T-helper 1 cell (primary cell): ENCODE results near the gene RASSF3.
A peak's percentile ranks its signal among the peaks of the same experiment; 100 is the strongest.

ENCODE experiments used
- DNase-seq, 5 donors: peaks; one replicate each; pipeline ENCODE4 v3.0.0-alpha.2; 2012 to 2020

RASSF3 gene

GRCh38 chr12:64731683-64732082, 121.4 kb downstream of the RASSF3 start:
- DNase-seq: no peak

- no peak for DNase-seq
These were observed 123.6 kb downstream of the RASSF3 start for GRCh38 chr12:64733857-64734256.

GRCh38 chr12:64735442-64735841, 125.1 kb downstream of the RASSF3 start:
- DNase-seq: no peak

DNA sequence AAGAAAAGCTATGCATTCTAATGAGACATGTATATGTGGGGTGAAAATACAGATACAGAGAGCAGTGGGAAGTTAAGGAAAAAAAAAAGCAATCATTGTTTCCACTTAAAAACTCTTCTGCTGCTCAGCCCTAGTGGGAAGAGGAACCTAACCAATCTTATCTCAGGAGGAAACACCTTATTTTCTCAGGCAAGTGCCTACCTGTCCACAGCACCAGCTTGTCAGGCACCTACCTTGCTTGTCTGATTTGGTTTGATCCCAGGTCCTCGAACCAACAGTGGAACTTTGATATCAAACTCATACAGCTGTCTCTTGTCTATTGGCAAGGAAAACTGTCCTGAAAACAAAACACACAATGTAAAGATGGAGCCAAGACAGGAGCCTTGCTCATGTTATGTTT, 126.5 kb downstream of the RASSF3 start:
- no peak for DNase-seq

- peak in 2 of 5 donors; percentile 10 to 83 for DNase-seq
These were observed 127.2 kb downstream of the RASSF3 start for GRCh38 chr12:64737539-64737938.

GRCh38 chr12:64739778-64740177, 129.5 kb downstream of the RASSF3 start:
- no peak for DNase-seq

GRCh38 chr12:64740646-64741045, 130.4 kb downstream of the RASSF3 start:
- DNase-seq: no peak

DNA sequence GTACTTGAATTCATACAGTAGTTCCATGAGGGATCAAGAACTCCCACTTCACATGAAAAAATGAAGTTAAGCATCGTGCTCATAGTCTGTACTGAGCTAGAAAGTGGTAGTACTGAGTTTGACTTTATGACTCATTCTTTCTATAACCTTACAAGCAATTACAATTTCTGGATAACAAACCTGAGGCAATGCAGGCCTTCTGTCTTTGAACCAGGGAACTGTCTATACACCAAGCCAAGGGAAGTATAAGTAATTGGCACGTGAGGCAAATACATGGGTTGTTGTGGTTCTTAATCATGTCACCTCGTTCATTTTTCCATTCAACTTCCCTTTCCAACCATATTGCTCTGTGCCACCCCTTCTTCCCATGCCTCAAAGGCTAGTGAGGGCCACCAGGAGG, 132.1 kb downstream of the RASSF3 start:
- DNase-seq: no peak

- no peak for DNase-seq
These were observed 132.9 kb downstream of the RASSF3 start for GRCh38 chr12:64743206-64743605.

DNA sequence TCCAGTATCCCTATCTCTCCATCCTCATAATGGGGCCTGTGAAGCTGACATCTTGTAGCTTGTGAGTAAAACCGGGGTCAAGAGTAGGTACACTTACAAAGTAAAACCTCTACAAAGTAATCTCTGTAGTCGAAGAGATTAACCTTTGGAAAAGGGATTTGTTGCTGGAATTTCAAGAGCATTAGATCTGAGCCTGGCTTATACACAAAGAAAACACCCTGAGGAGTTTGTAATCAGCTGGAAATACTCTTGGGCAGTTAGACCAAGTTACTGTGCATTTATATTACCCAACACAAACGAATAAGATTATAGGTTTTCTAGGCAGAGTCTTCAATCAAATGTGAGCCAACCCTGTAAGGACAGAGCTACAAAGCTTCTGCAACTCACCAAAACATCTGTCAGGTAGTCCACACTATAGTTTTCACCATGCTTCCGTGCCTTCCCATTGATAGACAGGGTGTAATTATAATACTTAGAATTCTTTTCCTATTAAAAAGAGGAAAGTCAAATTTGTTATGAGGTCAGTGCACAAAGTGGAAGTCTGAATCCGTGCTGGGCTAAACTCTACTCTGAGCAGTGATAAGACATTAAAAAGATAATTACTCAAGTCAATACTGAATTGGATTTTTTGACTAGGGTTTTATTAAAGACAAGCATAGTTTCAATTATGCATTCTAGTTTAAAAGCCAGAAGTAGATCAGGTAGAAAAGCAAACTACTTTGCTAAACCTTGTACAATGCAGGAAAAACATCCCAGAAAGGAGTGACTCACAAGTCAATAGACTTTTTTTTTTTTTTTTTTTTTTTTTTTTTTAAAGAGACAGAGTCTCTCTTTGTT, 134.3 kb downstream of the RASSF3 start:
- DNase-seq: no peak

DNA sequence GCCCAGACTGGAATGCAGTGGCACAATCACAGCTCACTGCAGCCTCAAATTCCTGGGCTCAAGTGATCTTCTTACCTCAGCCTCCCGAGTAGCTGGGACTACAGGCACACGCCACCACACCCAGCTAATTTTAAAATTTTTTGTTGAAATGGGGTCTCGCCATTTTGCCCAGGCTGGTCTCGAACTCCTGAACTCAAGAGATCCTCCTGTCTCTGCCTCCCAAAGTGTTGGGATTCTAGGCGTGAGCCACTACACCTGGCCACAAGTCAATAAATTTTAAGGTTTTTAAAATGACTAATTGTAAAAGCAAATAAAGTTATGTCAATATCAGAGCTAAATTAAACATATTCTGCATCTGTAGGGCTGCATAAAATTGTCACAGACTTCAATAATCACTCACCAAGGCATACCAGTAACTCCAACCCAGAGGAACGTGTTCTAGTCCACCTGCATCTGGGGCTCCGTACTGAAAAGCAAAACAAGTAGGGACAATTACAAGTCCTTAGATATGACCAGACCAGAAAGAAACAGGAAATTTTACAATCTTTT, 135.0 kb downstream of the RASSF3 start:
- no peak for DNase-seq

GRCh38 chr12:64745980-64746379, 135.7 kb downstream of the RASSF3 start:
- DNase-seq: no peak

DNA sequence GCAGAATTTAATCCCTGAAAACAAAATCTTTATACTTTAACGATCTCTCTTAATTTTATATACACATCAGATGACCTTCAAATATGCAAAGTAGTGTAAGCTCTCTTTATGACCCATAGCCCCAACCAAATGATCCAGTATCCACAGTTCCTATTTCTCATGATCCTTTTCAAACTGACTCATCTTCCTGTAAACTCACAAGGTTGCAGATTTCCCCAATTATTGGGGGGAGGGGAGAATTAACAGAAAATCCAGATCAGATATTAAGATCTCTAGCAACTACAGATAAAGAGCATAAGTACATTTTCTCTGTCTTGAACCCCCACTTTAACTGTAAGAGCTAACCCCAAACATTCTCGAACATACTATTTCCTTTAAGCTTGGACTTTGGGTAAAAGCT, 136.4 kb downstream of the RASSF3 start:
- no peak for DNase-seq
